GM20431 (cell line): Measurements from ENCODE around the gene IDH2.

Source experiments
- in situ Hi-C: fragments of 300-500 bp; cut with MseI, MboI; formaldehyde crosslinking; loops from one replicate; pipeline ENCODE4 v1.15.0; 2020; ENCODE audit warnings: low sequenced_read_pairs; ENCODE audit not compliant: unreplicated experiment

Gene IDH2

DNA sequence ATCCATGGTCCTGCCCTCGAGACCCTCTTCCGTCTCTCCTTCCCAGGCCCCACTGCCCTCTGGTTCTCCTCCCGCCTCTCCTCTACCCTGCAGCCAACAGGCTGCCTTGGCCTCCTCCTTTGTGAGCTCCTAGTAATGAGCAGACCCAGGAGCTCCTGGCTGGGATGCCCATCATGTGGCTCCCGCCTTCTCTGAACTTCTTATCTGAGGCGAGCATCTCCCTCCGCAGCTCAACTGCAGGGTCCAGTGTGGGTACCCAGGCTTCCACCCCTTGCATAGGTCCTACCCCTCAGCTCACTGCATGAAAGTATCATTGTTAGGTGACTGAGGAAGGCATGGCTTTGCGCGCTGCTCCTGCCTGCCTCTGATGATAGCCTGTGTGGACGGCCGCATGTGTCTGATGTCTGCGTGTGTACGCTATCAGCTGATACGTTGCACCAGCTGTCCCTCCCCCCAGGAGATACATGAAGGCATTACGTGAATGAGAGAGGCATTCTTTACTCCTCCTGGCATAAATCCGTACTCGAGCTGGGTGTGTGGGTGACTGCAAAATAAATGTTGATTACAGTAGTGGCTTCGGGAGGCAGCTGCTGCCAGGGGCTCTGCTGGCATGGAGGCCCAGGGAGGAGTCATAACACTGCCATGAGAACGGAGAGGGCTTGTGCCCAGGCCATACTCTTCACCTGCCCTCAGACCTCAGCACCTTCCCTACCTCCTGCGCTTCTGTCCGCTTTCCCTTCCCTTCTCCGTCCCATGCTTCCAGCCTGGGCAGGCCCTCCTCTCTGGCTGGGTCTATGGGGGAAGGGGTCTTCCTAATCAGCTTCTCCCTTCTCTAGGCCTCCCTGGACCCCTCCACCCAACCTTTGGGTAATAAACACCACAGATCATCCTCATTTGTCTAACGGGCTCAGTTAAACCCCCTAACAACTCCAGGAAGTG is 52.3 kb downstream of the IDH2 start:
- in situ Hi-C loops, result no loop called here

DNA sequence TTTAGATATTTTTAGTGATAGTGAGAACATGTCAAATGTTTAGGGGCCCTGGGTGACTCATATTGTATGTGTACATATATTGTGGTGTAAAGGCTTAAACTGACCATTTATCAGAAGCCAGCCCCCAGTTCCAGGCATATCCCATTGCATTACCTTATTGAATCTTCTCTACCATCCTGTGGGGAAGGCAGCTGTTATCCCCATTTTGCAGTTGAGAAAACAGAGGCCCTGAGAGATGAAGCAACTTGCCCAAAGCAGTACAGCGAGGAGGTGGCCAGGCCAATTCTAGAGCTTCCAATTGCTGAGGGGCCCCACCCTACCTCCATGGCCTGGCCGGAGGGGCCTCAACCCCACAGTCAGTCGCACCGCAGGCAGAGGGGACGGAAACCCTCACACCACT is 53.2 kb downstream of the IDH2 start:
- in situ Hi-C loops, result no loop called here

DNA sequence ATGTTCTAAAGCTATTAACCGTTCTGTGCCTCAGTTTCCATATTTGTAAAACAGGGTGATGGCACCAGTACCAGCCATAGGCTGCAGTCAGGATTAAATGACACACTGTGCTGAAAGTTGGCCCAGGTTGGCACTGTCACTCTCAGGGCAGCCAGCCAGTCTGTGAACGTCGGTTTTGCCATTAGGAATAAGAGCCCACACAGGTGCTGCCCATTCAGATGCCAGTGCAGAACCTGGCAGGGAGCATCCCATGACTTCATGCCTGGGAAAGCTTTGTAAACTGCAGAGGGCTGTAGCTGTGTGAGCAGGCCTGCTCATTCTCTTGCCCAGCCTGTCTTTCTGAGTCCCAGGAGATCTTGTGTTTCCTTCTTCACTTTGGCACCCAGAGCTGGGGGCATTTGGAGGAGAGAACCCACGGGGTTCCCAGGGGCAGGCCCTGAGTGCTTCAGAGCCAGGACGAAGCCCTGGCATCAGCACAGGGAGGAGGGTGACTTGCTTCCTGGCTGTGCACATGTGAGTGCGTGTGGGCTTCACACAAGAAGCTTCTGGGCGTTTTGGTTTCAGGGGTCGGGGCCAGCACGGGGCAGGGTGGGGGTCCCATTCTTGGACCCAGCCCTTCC is 54.2 kb downstream of the IDH2 start:
- in situ Hi-C loops, result no loop called here

DNA sequence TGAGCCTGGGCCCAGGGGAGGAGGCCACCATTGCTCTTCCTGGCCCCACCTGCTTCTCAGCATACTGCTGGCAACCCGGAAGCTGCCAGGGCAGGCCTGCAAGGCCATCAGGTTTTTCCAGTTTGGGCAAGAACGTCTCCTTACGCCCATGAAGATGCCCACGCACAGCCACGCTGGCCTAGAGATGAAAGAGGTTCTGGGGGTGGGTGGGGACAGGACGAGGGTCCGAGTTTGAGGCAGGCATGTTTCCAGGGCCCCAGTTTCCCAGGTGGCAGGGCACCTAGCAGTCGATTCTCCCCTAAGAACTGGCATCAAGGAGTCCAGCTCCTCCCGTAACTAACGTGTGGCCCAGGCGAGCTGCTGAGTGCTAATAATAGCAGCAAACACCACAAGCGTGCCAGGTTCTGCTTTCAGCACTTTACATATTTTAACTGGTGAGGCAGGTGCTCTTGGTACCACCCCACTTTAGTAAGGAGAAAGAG is 55.3 kb downstream of the IDH2 start:
- in situ Hi-C loops, result no loop called here

DNA sequence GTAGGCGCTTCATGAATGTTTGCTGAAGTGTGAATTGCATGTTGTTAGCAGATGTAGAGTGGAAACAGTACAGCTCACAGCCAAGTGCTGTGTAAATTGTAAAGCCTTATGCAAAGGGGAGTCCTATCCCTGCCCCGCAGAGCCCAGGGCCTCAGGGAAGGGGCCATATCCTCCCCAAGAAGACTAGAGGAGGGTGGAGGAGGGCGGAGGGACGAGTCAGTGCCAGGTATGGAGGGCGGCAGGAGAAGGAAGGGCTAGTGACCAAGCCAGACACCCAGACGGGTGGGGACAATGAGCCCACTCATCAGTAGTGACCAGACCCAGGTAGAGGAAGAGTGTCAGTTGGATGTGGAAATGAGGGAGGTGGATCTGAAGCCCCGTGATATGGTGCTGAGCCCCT is 56.0 kb downstream of the IDH2 start:
- in situ Hi-C loops, result no loop called here

DNA sequence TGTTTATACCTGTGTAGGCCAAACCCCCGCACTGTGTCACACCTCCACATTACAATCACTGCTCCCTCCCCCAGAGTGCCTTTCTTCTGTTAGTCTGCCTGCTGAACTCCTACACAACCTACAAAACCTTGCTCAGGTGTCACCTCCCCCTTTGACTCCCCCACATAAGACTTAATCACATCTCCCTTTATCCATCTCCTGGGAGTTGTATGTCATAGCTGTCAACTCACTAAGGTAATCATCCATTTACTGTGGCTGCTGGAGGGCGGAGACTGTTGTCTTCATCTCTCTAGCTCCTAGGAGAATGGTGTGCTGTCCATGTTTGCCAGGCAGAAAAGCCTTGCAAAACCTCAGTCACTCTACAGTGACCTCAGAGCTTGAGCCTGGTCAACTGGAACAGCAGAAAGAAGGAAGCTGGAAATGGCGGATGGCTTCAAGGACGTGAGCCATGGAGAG is 57.3 kb downstream of the IDH2 start:
- in situ Hi-C loops, result no loop called here

DNA sequence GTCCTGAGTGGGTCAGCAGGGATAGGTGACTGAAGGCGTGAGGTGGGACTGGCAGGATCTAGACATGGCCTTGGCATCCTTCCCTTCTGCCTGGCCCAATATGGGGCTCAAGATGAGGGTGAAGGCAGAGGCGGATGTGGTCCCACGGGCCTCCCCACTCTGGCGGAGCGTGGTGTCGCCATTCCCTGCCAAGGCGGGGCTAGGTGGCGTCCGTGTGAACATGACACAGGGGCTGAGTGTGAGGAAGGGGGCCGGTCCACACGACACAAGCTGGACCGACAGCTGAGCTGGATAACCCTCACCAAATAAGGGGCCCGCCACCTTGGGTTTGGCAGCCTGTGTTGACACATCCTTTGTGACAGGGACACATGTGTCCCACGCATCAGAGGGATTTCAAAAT is 58.1 kb downstream of the IDH2 start:
- in situ Hi-C loops, result no loop called here

DNA sequence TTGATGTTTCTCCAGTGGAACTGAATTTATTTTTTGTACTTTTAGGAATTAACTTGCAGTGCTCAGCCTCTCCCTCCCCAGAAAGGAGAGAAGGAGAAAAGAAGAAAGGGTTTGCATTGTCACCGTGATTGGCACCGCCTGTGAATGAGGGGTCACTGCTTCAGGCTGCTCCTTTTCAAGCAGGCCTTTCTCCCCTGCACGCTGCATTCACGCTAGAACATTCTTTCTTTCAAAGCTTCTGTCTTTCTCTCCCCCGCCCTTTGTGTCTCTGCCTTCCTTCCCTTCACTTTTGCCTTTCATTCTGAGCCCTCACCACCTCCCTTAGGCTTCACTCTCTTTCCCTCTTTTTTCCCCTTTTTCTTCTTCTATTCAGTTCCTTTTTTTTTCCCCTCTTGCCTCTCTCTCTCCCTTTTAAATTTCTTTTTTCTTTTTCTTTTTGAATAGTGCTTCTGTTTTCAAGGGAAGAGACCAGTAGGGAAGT is 58.7 kb downstream of the IDH2 start:
- in situ Hi-C loops, result no loop called here

DNA sequence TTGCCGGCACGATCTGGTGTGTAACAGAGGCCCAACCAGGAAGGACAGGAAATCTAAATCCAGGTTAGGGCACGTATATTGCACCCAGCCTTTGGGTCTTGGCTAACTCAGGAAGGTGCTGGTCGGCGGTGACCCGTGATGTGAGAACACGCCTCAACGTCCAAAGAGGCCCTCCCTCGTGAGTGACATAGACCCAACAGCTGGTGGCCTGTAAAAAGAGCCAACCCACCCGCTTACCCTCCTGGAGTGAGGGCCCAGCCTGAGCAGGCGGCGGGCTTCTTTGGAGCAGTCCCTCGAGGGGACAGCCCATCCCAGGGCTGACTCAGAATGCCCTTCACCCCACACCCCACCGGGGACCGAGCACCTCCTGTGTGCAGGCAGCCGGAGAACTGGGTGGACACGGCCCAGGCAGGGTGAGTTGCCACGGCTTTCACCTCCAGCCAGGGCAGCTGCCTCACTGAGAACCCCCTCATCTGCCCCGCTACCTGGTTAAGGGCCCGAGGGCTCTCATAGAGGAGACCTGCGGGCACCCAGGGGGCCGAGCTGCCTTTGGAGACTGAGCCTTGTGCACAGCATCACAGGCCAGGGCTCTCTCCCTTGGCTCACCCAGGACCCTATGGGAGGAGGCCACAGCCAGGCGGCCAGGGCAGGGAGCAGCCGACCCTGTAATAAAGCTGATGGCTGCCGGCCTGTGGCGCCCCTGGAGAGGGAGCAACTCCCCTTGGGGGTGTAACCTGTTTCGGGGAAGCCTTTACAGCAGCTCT is 59.3 kb downstream of the IDH2 start:
- in situ Hi-C loops, result no loop called here

DNA sequence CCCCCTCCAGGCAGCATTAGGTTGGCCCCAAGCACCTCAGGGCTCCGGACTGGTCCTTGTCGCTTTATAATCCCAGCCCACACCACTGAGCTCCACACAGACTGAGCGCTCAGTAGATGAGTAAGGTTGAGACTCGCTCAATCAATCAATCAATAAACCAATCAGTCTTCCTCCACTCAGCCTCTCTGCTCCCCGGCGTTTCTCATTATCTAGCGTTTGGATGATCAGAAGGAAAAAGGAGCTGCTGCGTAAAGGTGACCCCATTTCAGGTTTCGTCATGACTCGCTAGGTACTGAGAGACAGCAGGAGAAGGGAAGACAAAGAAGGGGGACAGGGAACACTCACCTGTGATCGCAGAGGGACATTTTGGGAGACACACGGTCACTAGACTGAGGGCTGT is 59.9 kb downstream of the IDH2 start:
- in situ Hi-C loops, result no loop called here

DNA sequence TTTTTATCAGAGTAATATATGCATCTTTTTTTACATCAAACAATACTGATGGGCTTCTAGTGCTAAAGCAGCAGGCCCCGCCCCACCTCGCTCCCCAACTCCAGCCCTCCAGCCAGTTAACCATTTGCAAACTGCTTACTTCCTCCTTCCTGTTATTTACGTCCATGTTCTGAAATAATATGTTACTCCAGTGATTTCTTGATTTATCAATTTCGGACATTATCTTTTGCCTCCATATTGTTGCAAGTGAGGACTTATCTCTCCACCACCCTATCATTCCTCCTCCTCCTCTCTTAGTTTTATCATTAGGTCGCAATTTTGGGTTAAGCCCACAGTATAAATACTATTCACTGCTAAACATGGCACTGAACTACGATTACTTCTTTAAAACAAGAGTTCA is 61.6 kb downstream of the IDH2 start:
- in situ Hi-C loops, result no loop called here

DNA sequence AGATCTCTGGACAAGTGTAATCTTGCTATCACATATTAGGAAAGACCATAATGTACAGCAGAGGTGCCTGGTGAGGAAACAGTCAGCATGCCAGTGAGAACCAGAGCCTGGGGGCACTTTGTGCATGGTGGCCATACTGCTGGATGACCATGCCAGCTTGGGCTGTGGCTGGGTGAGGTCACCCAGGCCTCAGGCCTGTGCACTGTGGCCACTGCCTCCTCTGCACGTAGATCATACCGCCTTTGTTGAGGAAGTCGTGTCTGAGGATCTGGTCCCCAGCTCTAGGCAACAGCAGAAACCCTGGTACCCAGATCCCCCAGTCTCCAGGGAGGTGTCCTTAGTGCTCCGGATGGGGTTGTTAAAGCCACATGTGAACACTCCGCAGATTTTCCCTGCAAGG is 62.3 kb downstream of the IDH2 start:
- in situ Hi-C loops, result no loop called here

DNA sequence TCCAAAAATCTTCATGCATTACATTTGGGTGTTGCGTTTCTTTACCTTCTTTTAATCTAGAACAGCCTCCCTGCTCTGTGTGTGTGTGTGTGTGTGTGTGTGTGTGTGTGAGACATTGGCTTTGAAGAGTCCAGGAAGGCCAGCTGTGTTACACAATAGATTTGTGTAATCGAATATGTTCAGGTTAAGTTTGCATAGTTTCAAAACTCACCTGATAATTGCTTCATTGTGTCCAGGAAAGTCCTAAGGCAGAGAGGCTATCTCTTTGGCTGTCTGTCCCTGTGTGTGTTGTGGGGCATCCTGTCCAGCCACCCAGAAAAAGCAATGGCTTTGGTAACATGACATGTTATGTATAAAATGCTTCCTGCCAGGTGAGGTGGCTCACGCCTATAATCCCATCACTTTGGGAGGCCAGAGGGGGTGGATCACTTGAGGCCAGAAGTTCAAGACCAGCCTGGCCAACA is 63.6 kb downstream of the IDH2 start:
- in situ Hi-C loops, result no loop called here

DNA sequence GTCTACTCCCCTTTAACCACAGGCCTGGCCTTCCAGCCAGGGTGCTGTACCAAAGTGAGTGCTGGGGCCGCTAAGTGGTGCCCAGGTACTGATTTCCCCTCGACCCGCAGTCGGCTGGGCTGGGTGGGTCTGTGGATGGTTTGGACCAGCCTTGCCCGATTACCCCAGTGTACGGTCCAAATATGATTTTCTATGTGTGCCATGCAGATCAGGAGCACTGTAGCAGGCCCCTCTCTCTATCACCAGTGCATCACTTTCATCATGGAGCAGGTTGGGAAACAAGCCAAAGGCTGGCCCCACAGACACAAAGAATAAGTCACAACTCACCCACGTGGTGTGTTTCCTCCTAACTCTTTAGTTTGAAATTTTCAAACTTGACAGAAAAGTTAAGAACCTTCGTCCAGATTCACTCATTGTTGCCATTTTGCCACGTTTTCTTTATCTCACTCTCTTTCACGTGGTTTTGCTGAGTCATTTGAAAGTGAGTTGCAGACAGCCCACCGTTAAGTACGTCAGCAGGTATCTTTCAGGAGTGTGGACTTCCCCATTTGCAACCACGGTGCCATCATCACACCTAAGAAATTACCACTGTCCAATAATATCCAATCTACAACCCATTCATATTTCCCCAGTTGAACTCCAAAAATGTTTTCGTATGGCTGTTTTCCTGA is 64.2 kb downstream of the IDH2 start:
- in situ Hi-C loops, result no loop called here

DNA sequence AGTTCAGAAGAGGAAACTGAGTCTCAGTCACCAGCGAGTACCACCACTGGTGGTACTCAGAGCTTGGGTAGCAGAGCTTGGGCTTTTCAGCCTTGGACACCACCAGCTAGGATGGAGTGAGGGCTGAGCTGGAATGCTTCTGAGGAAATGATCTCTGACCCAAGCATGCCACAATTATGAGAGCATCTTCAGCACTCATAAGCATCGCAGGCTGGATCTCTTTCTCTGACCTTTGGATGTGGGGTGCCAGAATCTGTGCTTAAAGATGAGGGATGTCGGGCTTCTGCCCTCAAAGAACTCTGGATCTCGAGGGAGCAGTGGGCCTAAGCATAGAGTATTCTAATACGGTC is 64.8 kb downstream of the IDH2 start:
- in situ Hi-C loops, result no loop called here

DNA sequence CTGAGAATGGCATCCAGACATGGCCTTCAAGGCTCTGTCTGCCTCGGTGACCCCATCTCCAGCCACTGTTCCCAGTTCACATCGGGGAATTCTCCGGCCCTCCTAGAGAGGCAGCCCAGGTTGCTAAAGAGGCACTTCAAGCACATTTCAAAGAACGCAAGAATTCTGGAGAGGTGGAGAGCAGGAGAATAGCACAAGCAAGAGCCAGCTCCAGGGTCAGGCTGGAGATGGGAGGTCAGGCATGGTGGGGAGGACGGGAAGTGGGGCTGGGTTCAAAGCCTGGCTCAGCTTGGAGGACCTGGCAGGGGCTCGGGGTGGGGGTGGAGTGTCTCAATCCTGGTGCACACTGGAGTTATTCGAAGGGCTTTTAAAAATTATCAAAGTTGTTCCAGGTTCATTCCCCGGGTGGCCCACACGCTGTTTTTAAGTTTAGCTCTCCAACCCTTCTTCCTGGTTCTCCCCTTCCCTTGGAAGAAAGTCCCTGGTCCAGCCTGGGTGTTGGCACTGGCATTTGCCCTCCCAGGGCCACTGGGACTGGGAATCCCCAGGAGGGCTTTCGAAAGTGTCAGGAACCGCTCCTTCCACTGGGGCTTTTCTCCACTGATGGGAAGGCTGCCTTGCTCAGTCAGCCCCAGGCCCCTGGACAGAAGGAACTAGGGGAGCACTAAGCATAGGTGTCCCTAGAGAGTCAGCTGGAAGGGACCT is 65.3 kb downstream of the IDH2 start:
- in situ Hi-C loops, result no loop called here

DNA sequence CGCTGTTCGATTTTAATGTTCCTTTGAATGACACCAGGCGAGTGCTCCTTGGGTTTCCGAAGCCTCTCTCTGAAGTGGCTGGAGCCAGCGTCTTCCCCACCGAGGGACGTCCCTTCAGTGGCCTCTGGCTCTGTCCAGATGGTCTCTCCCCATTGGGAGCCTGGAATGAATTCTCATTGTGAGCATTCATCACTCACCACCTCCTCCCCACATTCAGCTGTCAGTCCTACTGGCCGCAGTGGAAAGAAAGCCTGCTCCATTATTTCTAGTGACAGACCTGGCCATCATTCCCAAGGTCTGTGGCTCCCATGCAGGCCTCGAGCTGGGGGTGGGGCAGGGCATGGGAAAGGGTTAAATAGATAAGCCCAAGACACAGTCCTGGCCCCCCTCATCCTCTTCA is 65.9 kb downstream of the IDH2 start:
- in situ Hi-C loops, result no loop called here

DNA sequence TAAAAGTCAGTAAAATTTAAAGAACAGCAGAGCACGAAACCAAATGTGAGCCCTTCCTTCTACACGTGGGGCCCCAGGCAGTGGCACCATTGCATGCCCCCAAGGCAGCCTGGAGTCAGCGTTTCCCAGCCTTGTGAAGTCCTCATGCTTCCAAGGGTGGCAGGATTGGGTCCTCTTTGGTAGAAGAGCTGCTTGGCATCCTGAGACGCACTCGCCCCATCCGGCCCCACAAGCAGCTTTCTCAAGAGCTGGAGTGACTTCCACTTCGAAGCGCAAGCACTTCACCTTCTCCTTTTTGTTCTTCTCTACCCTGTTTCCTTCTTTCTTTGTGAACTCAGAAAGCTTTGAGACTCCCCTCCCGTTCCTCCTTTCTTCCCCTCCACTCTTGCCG is 66.4 kb downstream of the IDH2 start:
- in situ Hi-C loops, result no loop called here

DNA sequence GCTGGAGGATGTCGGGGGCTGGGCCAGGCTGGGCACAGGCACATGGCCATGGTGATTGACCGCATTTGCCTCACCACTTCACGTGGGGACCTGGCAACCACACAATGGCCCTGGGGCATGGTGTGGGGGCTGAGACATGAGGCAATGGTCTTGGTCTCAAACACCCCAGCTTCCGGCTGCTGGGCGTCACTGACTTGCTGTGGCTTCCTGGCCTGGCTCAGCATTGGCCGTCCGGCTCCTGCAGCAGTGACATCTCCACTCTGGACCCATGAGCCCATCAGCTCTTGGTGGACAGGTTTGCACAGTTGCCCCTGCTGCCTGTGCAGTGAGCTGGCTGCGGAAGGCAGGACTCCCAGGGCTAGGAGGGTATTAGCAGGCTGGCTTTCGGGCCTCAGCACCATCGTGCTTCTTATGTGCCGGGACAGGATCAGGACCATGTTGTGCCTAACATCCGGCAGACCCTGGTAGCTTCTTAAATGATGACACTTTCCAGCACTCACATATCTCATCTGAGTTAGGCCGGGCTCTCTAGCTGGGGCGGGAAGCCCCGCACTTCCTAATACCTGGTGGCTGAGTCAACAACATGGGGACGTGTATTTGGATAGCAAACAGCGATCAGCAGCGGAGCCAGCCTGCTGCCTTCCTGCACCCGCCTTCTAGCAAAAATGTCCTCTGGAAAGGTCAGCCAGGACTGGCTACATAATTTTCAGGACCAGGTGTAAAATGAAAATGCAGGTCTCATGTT is 67.0 kb downstream of the IDH2 start:
- in situ Hi-C loops, result no loop called here
